CD4-positive, alpha-beta T cell (primary cell): ENCODE results near the gene CD82. TPM values are rescaled to one million over a fixed set of nuclear protein-coding genes. Genes with fewer than 3 reads are reported as not detected.

Experiments used
- ATAC-seq: fragments of 200-7000 bp; cut with Tn5 transposase; one replicate; pipeline ENCODE4 v1.10.0; 2022; ENCODE audit warnings: mild to moderate bottlenecking; ENCODE audit not compliant: poor library complexity
- CTCF ChIA-PET: fragments of 350-600 bp; sonication (Branson Sonifier 250); formaldehyde crosslinking; loops from one replicate; lab custom pipeline; 2021; ENCODE audit warnings: antibody characterized with exemption, inconsistent platforms; lab: Charles Lee
- POLR2A ChIA-PET: fragments of 350-600 bp; sonication (Branson Sonifier 250); formaldehyde crosslinking; loops from one replicate; lab custom pipeline; 2021; ENCODE audit warnings: antibody characterized with exemption, inconsistent platforms; lab: Charles Lee
- DNase-seq, 14 experiments: peaks; one replicate each; pipeline ENCODE4 v3.0.0-alpha.2; 2013 to 2020; ENCODE audit warnings: mixed read lengths in 2 of 14
- H3K27ac ChIP-seq, 2 donors: one replicate each; pipeline versions ENCODE4 v1.5.1 to v1.7.0; 2013; ENCODE audit warnings: low read length in 2 of 2, low read depth in 1 of 2, mild to moderate bottlenecking in 1 of 2
- H3K27me3 ChIP-seq, 2 experiments: 1 replicate in 1 of 2; 2 replicates in 1 of 2; pipeline versions ENCODE4 v1.6.1 to v1.7.0; 2013; ENCODE audit warnings: low read length in 2 of 2, control low read depth in 1 of 2, mild to moderate bottlenecking in 1 of 2, moderate library complexity in 1 of 2; ENCODE audit not compliant: insufficient read depth in 2 of 2, control insufficient read depth in 1 of 2
- H3K36me3 ChIP-seq: one replicate; pipeline ENCODE4 v1.6.1; 2013; ENCODE audit warnings: low read length, control low read depth; ENCODE audit not compliant: insufficient read depth
- H3K4me1 ChIP-seq: one replicate; pipeline ENCODE4 v1.6.1; 2013; ENCODE audit warnings: low read length, control low read depth; ENCODE audit not compliant: insufficient read depth
- H3K4me3 ChIP-seq: one replicate; pipeline ENCODE4 v1.5.1; 2013; ENCODE audit warnings: mild to moderate bottlenecking, low read length, moderate library complexity
- H3K9me3 ChIP-seq, 2 experiments: 1 replicate in 1 of 2; 2 replicates in 1 of 2; pipeline versions ENCODE4 v1.6.1 to v1.7.0; 2013; ENCODE audit warnings: low read length in 2 of 2, mild to moderate bottlenecking in 2 of 2, control low read depth in 1 of 2, moderate library complexity in 1 of 2; ENCODE audit not compliant: control insufficient read depth in 1 of 2, insufficient read depth in 1 of 2
- H3K27ac Mint-ChIP-seq: one replicate; pipeline ENCODE4 v1.8.0; 2020; ENCODE audit warnings: mixed read lengths
- H3K27me3 Mint-ChIP-seq: one replicate; pipeline ENCODE4 v1.8.0; 2021; ENCODE audit warnings: mixed read lengths
- H3K36me3 Mint-ChIP-seq: one replicate; pipeline ENCODE4 v1.8.0; 2021; ENCODE audit warnings: low read depth, mixed read lengths
- H3K4me1 Mint-ChIP-seq: one replicate; pipeline ENCODE4 v1.8.0; 2021; ENCODE audit warnings: low read depth, mixed read lengths
- H3K4me3 Mint-ChIP-seq: one replicate; pipeline ENCODE4 v1.8.0; 2020; ENCODE audit warnings: mild to moderate bottlenecking, mixed read lengths
- H3K9me3 Mint-ChIP-seq: one replicate; pipeline ENCODE4 v1.8.0; 2020; ENCODE audit warnings: mixed read lengths
- CTCF ChIP-seq: fragments of 200-600 bp; IDR thresholded peaks from one replicate; pipeline ENCODE4 v1.8.0; 2022; ENCODE audit warnings: antibody characterized with exemption, mild to moderate bottlenecking
- intact Hi-C, 2 experiments: fragments of 100-400 bp; cut with DNase I in 1 of 2; cut with micrococcal nuclease in 1 of 2; formaldehyde crosslinking; loops; one replicate each; pipeline versions ENCODE4 v1.15.1 to v1.9.0; 2023 to 2025; cut with DNase I, micrococcal nuclease
- total RNA-seq, 174 experiments: library from RNA in 2 of 174; stranded (reverse) in 2 of 174; gene quantifications; one replicate each; pipeline ENCODE4 v1.2.3 and lab custom pipeline; 2021 to 2026

Gene CD82
- total RNA-seq, 2 experiments from 2014 or later = 33.8 to 37.3 TPM

GRCh38 chr11:44609783-44610155 lies 44.3 kb downstream of the CD82 start:
- Mint-ChIP-seq H3K4me3 (peak overlapping the region; percentile 42), H3K9me3 (no peaks in the 10 kb centered on the region), H3K27ac (peak overlapping the region; percentile 76), H3K36me3 (peaks cover 47% of the 10 kb centered on the region), H3K27me3 (no peaks in the 10 kb centered on the region), H3K4me1 (peaks cover 76% of the 10 kb centered on the region)
- Histone ChIP-seq H3K36me3 (peaks cover 40% of the 10 kb centered on the region), H3K27ac (peak overlapping the region; percentile 39 to 64), H3K27me3 (no peaks in the 10 kb centered on the region), H3K4me3 (no peak overlapping the region), H3K9me3 (no peaks in the 10 kb centered on the region), H3K4me1 (peaks cover 76% of the 10 kb centered on the region)
- no peak for DNase-seq
- ChIA-PET POLR2A (interaction anchor here (0.7 to 5.3 kb wide), 7 partner anchors 11 to 543 kb away, joined by 3 to 59 read pairs (median 6); partner anchors contain the start of genes ACCS and CD82), CTCF (interaction anchor here (1.7 kb wide), 1 partner anchor 53 kb away, joined by 6 read pairs; no protein-coding TSS in a partner anchor)
- intact Hi-C loops = loop anchor here in 1 of 2 experiments (10.0 kb wide), 2 partner anchors 325 to 725 kb away; no protein-coding TSS in a partner anchor
- ATAC-seq = no peak
- no peak for TF ChIP-seq CTCF

GRCh38 chr11:44610186-44610955 lies 44.9 kb downstream of the CD82 start:
- no peak for DNase-seq
- Histone ChIP-seq H3K27ac (peak overlapping the region; percentile 39 to 64), H3K27me3 (no peaks in the 10 kb centered on the region), H3K4me1 (peaks cover 82% of the 10 kb centered on the region), H3K4me3 (no peak overlapping the region), H3K36me3 (peaks cover 40% of the 10 kb centered on the region), H3K9me3 (no peaks in the 10 kb centered on the region)
- ChIA-PET CTCF (interaction anchor here (1.7 to 2.1 kb wide), 2 partner anchors 45 to 53 kb away, joined by 6 to 11 read pairs; partner anchors contain the start of gene CD82), POLR2A (interaction anchor here (0.7 to 5.3 kb wide), 7 partner anchors 13 to 544 kb away, joined by 3 to 59 read pairs (median 6); partner anchors contain the start of genes ACCS and CD82)
- ATAC-seq = no peak
- Mint-ChIP-seq H3K27me3 (no peaks in the 10 kb centered on the region), H3K4me1 (peaks cover 77% of the 10 kb centered on the region), H3K36me3 (peaks cover 45% of the 10 kb centered on the region), H3K27ac (peak overlapping the region; percentile 76), H3K4me3 (peak overlapping the region; percentile 42), H3K9me3 (no peaks in the 10 kb centered on the region)
- TF ChIP-seq CTCF = no peak
- intact Hi-C loops = loop anchor here in 1 of 2 experiments (10.0 kb wide), 2 partner anchors 326 to 724 kb away; no protein-coding TSS in a partner anchor

- POLR2A ChIA-PET = interaction anchor here (0.8 to 5.3 kb wide), 9 partner anchors 10 to 52 kb away, joined by 3 to 59 read pairs (median 5); partner anchors contain the start of gene CD82
- peak in 1 of 14 experiments; percentile 17 for DNase-seq
- CTCF ChIA-PET = interaction anchor here (1.4 to 2.5 kb wide), 4 partner anchors 12 to 54 kb away, joined by 5 to 20 read pairs (median 10); partner anchors contain the start of gene CD82
- Histone ChIP-seq H3K27me3 (no peaks in the 10 kb centered on the region), H3K4me1 (peaks cover 89% of the 10 kb centered on the region), H3K27ac (peak overlapping the region; percentile 49 to 66), H3K36me3 (peaks cover 40% of the 10 kb centered on the region), H3K4me3 (no peak overlapping the region), H3K9me3 (no peaks in the 10 kb centered on the region)
- ATAC-seq = no peak
- Mint-ChIP-seq H3K27me3 (no peaks in the 10 kb centered on the region), H3K36me3 (peaks cover 46% of the 10 kb centered on the region), H3K27ac (peak overlapping the region; percentile 82), H3K9me3 (no peaks in the 10 kb centered on the region), H3K4me3 (no peak overlapping the region), H3K4me1 (peaks cover 81% of the 10 kb centered on the region)
- TF ChIP-seq CTCF = no peak
- intact Hi-C loops = loop anchor here in 1 of 2 experiments (10.0 kb wide), 2 partner anchors 326 to 724 kb away; no protein-coding TSS in a partner anchor
These were observed 45.6 kb downstream of the CD82 start for GRCh38 chr11:44611088-44611487.
